Measurements from ENCODE around the gene ITPK1.

DNA sequence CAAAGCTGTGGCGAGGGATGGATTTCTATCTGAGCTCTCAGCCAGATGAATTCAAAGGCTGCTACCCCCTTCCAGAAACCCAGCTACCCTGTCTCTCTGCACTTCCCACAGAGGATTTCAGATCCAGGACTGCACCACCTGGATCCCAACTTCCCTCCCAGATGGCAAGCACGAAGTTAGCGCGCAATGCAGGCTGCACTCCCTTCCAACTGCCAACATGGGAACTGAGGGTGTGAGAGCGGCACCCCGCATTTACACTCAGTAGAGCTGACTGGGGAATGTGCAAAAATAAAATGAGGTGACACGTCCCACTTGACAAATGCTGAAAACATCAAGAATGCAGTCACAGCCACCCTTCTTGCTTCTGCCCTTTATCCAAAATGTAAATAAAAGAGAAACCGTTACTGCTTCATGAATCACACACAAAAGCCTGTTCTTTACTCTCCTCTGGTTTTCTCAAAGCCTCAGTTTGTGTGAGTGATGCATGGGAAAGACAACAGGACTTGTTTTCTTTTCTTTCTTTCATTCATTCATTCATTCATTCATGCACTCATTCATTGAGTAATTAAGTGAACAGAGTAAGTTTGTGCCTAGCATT is 85.7 kb downstream of the ITPK1 start:
- TF ChIP-seq, protein P1, sequence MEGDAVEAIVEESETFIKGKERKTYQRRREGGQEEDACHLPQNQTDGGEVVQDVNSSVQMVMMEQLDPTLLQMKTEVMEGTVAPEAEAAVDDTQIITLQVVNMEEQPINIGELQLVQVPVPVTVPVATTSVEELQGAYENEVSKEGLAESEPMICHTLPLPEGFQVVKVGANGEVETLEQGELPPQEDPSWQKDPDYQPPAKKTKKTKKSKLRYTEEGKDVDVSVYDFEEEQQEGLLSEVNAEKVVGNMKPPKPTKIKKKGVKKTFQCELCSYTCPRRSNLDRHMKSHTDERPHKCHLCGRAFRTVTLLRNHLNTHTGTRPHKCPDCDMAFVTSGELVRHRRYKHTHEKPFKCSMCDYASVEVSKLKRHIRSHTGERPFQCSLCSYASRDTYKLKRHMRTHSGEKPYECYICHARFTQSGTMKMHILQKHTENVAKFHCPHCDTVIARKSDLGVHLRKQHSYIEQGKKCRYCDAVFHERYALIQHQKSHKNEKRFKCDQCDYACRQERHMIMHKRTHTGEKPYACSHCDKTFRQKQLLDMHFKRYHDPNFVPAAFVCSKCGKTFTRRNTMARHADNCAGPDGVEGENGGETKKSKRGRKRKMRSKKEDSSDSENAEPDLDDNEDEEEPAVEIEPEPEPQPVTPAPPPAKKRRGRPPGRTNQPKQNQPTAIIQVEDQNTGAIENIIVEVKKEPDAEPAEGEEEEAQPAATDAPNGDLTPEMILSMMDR (conservative IDR thresholded peaks at IDR 0.05 in 1 of 2, IDR thresholded peaks at IDR 0.05 in 1 of 2; ENCODE audit: extremely low read depth in 1 of 2, insufficient read depth in 1 of 2, low read depth in 1 of 2, low read length in 2 of 2): no peak
- TF ChIP-seq EZH2 (IDR thresholded peaks at IDR 0.05; ENCODE audit: borderline replicate concordance, low read length): no peak

All from mammary epithelial cell (primary cell).